Measurements from ENCODE around the gene FXYD2.

DNA sequence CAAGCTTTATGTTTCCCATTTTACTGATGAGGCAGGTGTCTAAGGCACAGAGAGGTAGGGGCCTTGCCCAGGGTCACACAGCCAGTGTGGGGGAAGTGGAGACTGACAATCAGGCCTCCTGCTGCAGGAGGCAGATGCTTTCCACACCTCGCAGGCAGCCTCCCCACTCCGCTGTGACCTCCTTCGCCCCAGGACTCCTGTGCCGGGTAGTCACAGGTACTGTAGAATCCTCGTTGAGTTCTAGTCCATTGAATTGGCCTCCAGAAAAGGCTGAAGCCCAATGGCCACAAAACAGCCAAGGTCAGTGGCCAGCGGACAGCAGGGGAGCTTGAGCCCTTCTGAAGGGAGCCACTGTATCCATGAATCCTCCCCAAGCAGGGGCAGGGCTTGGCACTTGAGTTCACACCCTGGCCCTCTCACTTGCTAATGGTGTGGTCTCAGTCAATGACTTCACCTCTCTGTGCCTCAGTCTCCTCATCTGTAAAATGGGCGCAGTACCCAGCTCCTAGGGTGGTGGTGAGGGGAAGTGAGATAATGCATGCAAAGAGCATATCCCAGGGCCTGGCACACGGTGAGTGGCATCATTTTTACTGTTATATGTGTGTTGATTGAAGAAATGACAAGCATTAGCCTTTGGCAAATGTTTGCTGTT lies 1.1 kb upstream of the FXYD2 start:
- TF ChIP-seq POLR2A (IDR thresholded peaks at IDR 0.05; ENCODE audit: low read depth, low read length) (no peak), POLR2AphosphoS5 (IDR thresholded peaks at IDR 0.05; ENCODE audit: low read depth, low read length) (no peak)
